Gastrocnemius medialis (tissue), 4 donors: ENCODE data around the gene MAP3K20.

Source experiments
- CTCF ChIP-seq, 5 experiments: fragments of 450-650 bp in 3 of 5; fragments of 200-600 bp in 2 of 5; sonication (generic) in 2 of 5; IDR thresholded peaks in 4 of 5; conservative IDR thresholded peaks in 1 of 5; 1 replicate in 4 of 5; 2 replicates in 1 of 5; pipeline ENCODE4 v1.5.1; 2016 to 2019; ENCODE audit warnings: antibody characterized with exemption in 5 of 5, mild to moderate bottlenecking in 3 of 5, moderate library complexity in 3 of 5
- POLR2A ChIP-seq, 2 donors: fragments of 450-650 bp; IDR thresholded peaks; one replicate each; pipeline ENCODE4 v1.6.1; 2017; ENCODE audit warnings: antibody characterized with exemption in 2 of 2, mild to moderate bottlenecking in 2 of 2, moderate library complexity in 2 of 2

- TF ChIP-seq CTCF (IDR thresholded peaks at IDR 0.05 in 4 of 5, conservative IDR thresholded peaks at IDR 0.05 in 1 of 5): no peak
- no peak for TF ChIP-seq POLR2A (IDR thresholded peaks at IDR 0.05)
These were observed 85.0 kb downstream of the MAP3K20 start for GRCh38 chr2:173160618-173161017.
